ENCODE measurements around the gene CCNL1.

- TF ChIP-seq CTCF (IDR thresholded peaks at IDR 0.05; ENCODE audit: low read length) (no peak), EZH2 (IDR thresholded peaks at IDR 0.05; ENCODE audit: borderline replicate concordance, low read length) (no peak)
These were observed 58.5 kb downstream of the CCNL1 start for GRCh38 chr3:157101486-157101885.
